A549 (cell line): ENCODE results near the gene SP5.

Experiments
- CHD2 ChIP-seq: fragments of 150-350 bp; IDR thresholded peaks from 2 replicates; pipeline ENCODE4 v1.6.1; 2014; ENCODE audit warnings: low read length; ENCODE audit not compliant: partially characterized antibody
- EP300 ChIP-seq, 2 experiments: fragments of >200 bp; sonication (Bioruptor Twin); formaldehyde crosslinking; IDR thresholded peaks; 2 replicates in 1 of 2; 3 replicates in 1 of 2; pipeline ENCODE4 v1.6.1; 2016 to 2017
- REST ChIP-seq: fragments of 200-600 bp; sonication (generic); IDR thresholded peaks from 2 replicates; pipeline ENCODE4 v1.6.1; 2016; ENCODE audit warnings: antibody characterized with exemption, mild to moderate bottlenecking, moderate library complexity
- USF2 ChIP-seq: fragments of 450-650 bp; IDR thresholded peaks from 2 replicates; pipeline ENCODE4 v1.6.1; 2014; ENCODE audit warnings: antibody characterized with exemption

- TF ChIP-seq EP300 (IDR thresholded peaks at IDR 0.05) (no peak), REST (no peak), USF2 (no peak), CHD2 (no peak)
Measured at GRCh38 chr2:170690640-170691039, 24.5 kb upstream of the SP5 start.
